ENCODE measurements around the gene MYO1B. TPM values are rescaled to one million over a fixed set of nuclear protein-coding genes. Genes with fewer than 3 reads are reported as not detected.

MYO1B gene
- total and polyA plus RNA-seq, 2 of the 8 experiments (the other 6 are each of a cell fraction or from before 2014, with no cell fraction given): 15.5 to 61.2 TPM

DNA sequence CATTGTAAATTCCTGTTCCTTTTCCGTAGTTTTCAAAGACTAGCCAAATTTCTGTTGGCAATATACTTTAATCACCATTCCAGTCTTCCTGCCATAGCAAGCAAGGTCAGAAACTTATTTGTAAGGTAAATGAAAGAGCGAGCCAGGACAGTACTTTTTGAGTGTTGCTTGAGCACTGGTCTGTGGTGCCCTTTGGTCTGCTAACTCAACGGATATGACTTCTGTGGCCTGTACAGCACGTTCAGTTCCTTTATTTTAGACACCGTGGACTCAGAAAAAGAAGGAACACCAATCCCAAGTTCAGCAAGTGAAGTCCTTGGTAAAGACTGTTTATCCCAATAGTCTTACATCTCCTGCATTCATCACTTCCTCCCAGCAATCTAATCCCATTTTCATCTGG, 166.3 kb downstream of the MYO1B start:
- H2AFZ ChIP-seq (ENCODE audit: low read length): no peak overlapping the region
- POLR2A ChIA-PET (ENCODE audit: partially characterized antibody): no interaction called here
- no peak overlapping the region for H3K4me3 ChIP-seq (ENCODE audit: extremely low read depth in 1 of 4, insufficient read depth in 2 of 4, low read depth in 3 of 4, low read length in 4 of 4)
- WGBS, 2 experiments (ENCODE audit: extremely low coverage in 1 of 2, insufficient coverage in 1 of 2, insufficient read length in 1 of 2, insufficient replicate concordance in 2 of 2, low coverage in 1 of 2, low lambda C conversion rate in 2 of 2, missing lambda C conversion rate in 1 of 2): 76% methylated on average over 5 of the region's 5 CpGs; no CpG with 5 or more reads in 1 of the 2 experiments
- no peak overlapping the region for H3K9ac ChIP-seq (replicated peaks in 1 of 4; ENCODE audit: extremely low read depth in 1 of 4, low read depth in 3 of 4, low read length in 3 of 4)
- H2BK20ac ChIP-seq (ENCODE audit: low read length): no peak overlapping the region
- H3K23me2 ChIP-seq (ENCODE audit: low read depth, low read length): no peaks in the 10 kb centered on the region
- no peaks in the 10 kb centered on the region for H3K79me2 ChIP-seq (ENCODE audit: control insufficient read depth in 1 of 2, insufficient read depth in 2 of 2, low read length in 2 of 2)
- no peak overlapping the region for H3K4ac ChIP-seq (replicated peaks; ENCODE audit: insufficient read length, low read depth, low read length)
- no peak overlapping the region for H3K56ac ChIP-seq (replicated peaks; ENCODE audit: insufficient read length, low read depth, low read length)
- no peak overlapping the region for H4K8ac ChIP-seq (ENCODE audit: extremely low read depth, insufficient read depth, low read length)
- H3K36me3 ChIP-seq (ENCODE audit: control insufficient read depth in 2 of 4, insufficient read depth in 4 of 4, low read length in 3 of 4): peaks cover 11 to 68% (median 35%) of the 10 kb centered on the region in 4 experiments
- no peak for TF ChIP-seq JUN (IDR thresholded peaks at IDR 0.05; ENCODE audit: low read depth, low read length)
- TF ChIP-seq TAF1 (IDR thresholded peaks at IDR 0.05; ENCODE audit: low read depth, low read length): no peak
- TF ChIP-seq YY1 (IDR thresholded peaks at IDR 0.05; ENCODE audit: low read depth, low read length): no peak
- no peak for TF ChIP-seq CHD2 (IDR thresholded peaks at IDR 0.05; ENCODE audit: low read length)
- TF ChIP-seq TAF7 (optimal IDR thresholded peaks at IDR 0.05; ENCODE audit: borderline replicate concordance, low read depth, low read length): no peak
- no peak overlapping the region for H2BK5ac ChIP-seq (ENCODE audit: low read depth, low read length)
- CTCF ChIA-PET (ENCODE audit: partially characterized antibody): no interaction called here
- H2AK5ac ChIP-seq (ENCODE audit: low read depth, low read length): no peak overlapping the region
- H4K91ac ChIP-seq (replicated peaks; ENCODE audit: insufficient read length, low read length): no peak overlapping the region
- no peak overlapping the region for H3K27ac ChIP-seq (ENCODE audit: low read depth, low read length)
- no peaks in the 10 kb centered on the region for H3K9me3 ChIP-seq (ENCODE audit: insufficient read depth in 2 of 2, low read depth in 1 of 2, low read length in 1 of 2)
- FAIRE-seq: no peak
- no peak overlapping the region for H3K23ac ChIP-seq (ENCODE audit: insufficient read length)
- no peaks in the 10 kb centered on the region for H3K4me1 ChIP-seq (replicated peaks in 1 of 4; ENCODE audit: control insufficient read depth in 3 of 4, insufficient read depth in 4 of 4, low read length in 3 of 4)
- no peaks in the 10 kb centered on the region for H4K20me1 ChIP-seq (replicated peaks in 1 of 2; ENCODE audit: control insufficient read depth in 1 of 2, insufficient read depth in 2 of 2, low read length in 2 of 2)
- H3K4me2 ChIP-seq (ENCODE audit: insufficient read depth in 1 of 2, low read depth in 2 of 2, low read length in 2 of 2): no peak overlapping the region
- H3K14ac ChIP-seq (ENCODE audit: insufficient read length): no peak overlapping the region
- H3K79me1 ChIP-seq (ENCODE audit: low read depth, low read length): no peaks in the 10 kb centered on the region
- H2BK15ac ChIP-seq (ENCODE audit: low read length): no peak overlapping the region
- no peak for DNase-seq (ENCODE audit: low read depth in 1 of 2, low spot score in 2 of 2)
- no peak overlapping the region for H2BK12ac ChIP-seq (ENCODE audit: low read depth, low read length)
- no peak overlapping the region for H2BK120ac ChIP-seq (replicated peaks; ENCODE audit: low read depth, low read length)
- H3K18ac ChIP-seq (ENCODE audit: extremely low read depth, low read length): no peak overlapping the region
- H3K27me3 ChIP-seq (replicated peaks in 1 of 4; ENCODE audit: control insufficient read depth in 3 of 4, extremely low read depth in 1 of 4, insufficient read depth in 3 of 4, low read length in 3 of 4): no peaks in the 10 kb centered on the region; a peak in 1 of 7 replicates
- H4K5ac ChIP-seq (ENCODE audit: insufficient read length, low read depth, low read length): no peak overlapping the region

All from H1 (cell line).